GM13977 (cell line): ENCODE measurements around the gene CEACAM3.

Source experiments
- DNase-seq: peaks from one replicate; pipeline ENCODE4 v3.0.0; 2012; ENCODE audit warnings: low spot score
- CTCF ChIP-seq: IDR thresholded peaks from 2 replicates; pipeline ENCODE4 v1.5.1; 2012; ENCODE audit warnings: mild to moderate bottlenecking, control low read depth; ENCODE audit not compliant: insufficient read depth; ENCODE audit errors: extremely low read depth, missing control alignments
- in situ Hi-C: fragments of 300-500 bp; cut with MboI; formaldehyde crosslinking; loops from one replicate; pipeline ENCODE4 v1.12.0; 2022; ENCODE audit warnings: low sequenced_read_pairs, low pct_unique_long_range_greater_than_20kb, mixed read lengths, inconsistent platforms; ENCODE audit not compliant: unreplicated experiment

Gene CEACAM3

GRCh38 chr19:41853768-41854167, 57.4 kb downstream of the CEACAM3 start:
- in situ Hi-C loops, result no loop called here
- no peak for DNase-seq
- no peak for TF ChIP-seq CTCF

GRCh38 chr19:41859213-41859617, 62.8 kb downstream of the CEACAM3 start:
- peak; percentile 39 for TF ChIP-seq CTCF
- in situ Hi-C loops, result no loop called here
- no peak for DNase-seq

GRCh38 chr19:41859618-41860418, 63.4 kb downstream of the CEACAM3 start, which contains the start of gene RPS19:
RPS19 (plus strand) TSS chr19:41860255; CDS start chr19:41860775, 520 bp downstream.
- peak; percentile 98 for DNase-seq
- in situ Hi-C loops, result no loop called here
- TF ChIP-seq CTCF, result peak; percentile 25

- in situ Hi-C loops, result no loop called here
- no peak for TF ChIP-seq CTCF
- DNase-seq, result no peak
Measured at GRCh38 chr19:41860419-41861115, 64.2 kb downstream of the CEACAM3 start.
